ENCODE results near the gene PPP1R10. TPM values are rescaled to one million over a fixed set of nuclear protein-coding genes. Genes with fewer than 3 reads are reported as not detected.

PPP1R10 gene
- total RNA-seq, 1 donor, result 39.1 TPM

DNA sequence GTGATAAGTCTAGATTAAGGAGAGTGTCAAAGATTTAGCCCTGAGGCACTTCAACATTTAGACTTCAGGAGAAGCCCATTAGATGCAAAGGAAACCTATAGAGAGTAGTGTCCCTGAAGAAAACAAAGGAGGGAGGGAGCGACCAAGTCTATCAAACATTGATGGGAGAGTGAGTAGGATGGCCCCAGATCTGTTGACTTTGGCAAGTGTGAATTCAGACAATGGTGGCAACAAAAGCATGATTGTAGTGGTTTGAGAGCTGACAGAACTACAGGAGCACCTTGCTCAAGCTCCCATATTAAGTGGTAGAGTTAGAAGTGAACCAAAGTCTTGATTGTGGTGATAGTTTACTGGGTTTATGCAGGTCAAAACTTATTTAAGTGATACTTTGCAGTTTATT is 46.8 kb downstream of the PPP1R10 start:
- no peak for DNase-seq (ENCODE audit: low read depth)
- TF ChIP-seq, protein P1, sequence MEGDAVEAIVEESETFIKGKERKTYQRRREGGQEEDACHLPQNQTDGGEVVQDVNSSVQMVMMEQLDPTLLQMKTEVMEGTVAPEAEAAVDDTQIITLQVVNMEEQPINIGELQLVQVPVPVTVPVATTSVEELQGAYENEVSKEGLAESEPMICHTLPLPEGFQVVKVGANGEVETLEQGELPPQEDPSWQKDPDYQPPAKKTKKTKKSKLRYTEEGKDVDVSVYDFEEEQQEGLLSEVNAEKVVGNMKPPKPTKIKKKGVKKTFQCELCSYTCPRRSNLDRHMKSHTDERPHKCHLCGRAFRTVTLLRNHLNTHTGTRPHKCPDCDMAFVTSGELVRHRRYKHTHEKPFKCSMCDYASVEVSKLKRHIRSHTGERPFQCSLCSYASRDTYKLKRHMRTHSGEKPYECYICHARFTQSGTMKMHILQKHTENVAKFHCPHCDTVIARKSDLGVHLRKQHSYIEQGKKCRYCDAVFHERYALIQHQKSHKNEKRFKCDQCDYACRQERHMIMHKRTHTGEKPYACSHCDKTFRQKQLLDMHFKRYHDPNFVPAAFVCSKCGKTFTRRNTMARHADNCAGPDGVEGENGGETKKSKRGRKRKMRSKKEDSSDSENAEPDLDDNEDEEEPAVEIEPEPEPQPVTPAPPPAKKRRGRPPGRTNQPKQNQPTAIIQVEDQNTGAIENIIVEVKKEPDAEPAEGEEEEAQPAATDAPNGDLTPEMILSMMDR (IDR thresholded peaks at IDR 0.05; ENCODE audit: insufficient read depth, low read length), result no peak
- peak overlapping the region; percentile 98 for H3K4me3 ChIP-seq (ENCODE audit: low read depth, low read length)

DNA sequence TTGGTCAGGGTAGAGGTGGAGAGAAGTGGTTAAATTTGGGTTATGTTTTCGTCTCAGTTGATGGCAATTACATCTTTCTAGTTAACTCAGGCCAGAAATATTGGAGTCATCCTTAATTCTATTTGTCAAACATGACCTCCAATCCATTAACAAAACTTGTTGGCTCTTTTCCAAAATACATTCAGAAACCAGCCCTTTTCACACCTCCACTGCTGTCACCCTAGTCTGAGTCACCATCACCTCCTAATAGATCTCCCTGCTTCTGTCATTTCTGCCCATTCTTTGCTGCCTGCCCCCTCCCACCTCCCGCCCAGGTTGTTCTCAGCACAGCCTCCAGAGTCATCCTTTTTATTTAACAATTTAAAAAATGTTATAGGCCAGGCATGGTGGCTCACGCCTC is 48.8 kb downstream of the PPP1R10 start:
- TF ChIP-seq, protein P1 (IDR thresholded peaks at IDR 0.05; ENCODE audit: insufficient read depth, low read length), result no peak
- H3K4me3 ChIP-seq (ENCODE audit: low read depth, low read length), result no peak overlapping the region
- no peak for DNase-seq (ENCODE audit: low read depth)

DNA sequence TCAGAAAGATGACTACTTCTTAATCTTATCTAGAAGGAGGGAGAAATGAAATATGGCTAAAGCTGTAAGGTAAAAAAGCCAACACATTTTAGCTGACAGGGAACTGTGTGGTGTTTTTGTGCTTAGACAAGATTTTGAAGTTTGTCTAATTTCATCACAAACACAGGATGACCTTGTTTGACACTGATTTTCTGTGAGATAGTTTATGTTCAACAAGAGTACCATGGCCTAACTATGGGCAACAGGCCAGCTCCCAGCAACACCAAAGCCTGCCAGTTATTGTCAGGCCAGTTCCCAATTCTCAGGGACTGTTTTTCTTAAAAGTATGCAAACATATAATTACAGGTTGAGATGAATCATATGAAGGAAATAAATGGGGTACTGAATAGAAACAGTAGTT is 51.3 kb downstream of the PPP1R10 start:
- TF ChIP-seq, protein P1 (IDR thresholded peaks at IDR 0.05; ENCODE audit: insufficient read depth, low read length), result no peak
- DNase-seq (ENCODE audit: low read depth), result no peak
- H3K4me3 ChIP-seq (ENCODE audit: low read depth, low read length), result no peak overlapping the region

DNA sequence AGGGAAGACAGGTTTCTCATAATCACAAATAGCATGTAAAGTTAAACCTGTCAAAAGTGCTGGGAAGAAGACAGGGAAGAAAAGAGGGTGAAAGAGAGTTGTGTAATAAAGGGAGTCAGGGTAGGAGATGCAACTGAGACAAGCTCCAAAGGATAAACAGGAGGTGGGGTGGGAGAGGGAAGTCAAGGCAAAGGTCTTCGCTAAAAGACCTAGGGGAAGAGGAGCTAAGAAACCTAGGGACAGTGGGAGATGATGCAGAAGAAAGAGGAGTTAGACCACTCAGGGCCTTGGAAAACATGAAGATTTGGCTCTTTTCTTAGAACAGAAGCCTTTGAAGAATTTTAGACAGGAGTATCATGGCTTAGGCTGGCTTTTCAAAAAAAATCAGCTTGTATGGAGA is 52.9 kb downstream of the PPP1R10 start:
- TF ChIP-seq, protein P1 (IDR thresholded peaks at IDR 0.05; ENCODE audit: insufficient read depth, low read length), result no peak
- no peak for DNase-seq (ENCODE audit: low read depth)
- H3K4me3 ChIP-seq (ENCODE audit: low read depth, low read length), result no peak overlapping the region

DNA sequence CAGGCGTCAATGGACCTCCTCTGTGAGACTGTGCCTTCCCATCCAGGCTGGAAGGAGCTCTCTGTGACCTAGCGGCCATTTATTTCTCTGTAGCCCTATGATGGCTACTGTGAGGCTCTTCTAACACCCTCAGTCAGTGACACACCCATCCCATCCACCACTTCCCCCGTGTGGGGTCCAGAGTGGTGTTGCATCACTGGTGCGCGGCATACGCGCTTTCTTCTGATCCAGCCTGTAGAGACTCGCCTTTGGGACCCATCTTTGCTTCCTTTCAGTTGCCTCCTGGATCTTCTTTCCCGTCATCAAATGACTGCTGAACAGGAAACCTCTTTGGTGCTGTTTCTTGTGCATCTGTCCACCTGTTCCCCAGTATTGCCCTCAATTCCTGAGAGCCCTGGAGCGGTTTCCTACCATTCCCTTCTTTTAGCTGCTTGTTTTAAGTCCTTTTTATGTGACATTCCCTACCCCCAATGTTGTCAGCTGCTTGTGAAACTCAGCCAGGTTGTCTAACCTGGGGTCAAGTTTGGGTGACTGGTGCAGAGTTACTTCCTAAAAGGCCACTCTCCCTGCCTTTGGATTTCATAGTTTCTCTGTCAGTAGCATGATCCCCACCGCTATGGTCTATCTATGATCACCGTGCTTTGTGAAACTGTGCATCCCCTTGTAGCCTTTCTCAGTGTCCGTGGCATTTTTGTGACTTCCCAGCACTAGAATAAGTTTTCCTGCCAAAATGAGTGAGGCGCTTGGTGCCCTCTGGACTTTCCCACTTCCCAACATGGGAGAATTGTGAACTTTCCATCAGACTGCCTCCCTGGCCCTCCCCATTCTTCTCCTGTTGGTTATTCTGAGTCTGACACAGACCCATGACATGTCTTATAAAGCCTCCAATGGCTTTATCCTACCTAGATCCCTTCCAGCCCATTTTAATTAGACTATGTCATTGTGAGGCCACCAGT is 54.3 kb downstream of the PPP1R10 start:
- TF ChIP-seq, protein P1 (IDR thresholded peaks at IDR 0.05; ENCODE audit: insufficient read depth, low read length), result no peak
- H3K4me3 ChIP-seq (ENCODE audit: low read depth, low read length), result no peak overlapping the region
- no peak for DNase-seq (ENCODE audit: low read depth)

DNA sequence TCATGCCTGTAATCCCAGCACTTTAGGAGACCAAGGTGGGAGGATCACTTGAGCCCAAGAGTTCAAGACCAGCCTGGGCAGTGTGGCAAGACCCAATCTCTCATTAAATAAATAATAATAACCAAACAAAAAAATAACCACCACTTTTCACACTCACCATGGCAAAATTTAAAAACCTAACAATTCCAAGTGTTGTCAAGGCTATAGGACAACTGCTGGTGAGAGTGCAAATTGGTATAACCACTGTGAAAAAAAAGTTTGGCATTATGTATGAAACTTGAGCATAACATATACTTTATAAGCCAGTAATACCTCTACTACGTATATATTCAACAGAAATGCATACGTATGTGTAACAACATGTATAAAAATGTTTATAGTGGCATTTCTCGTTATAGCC is 56.1 kb downstream of the PPP1R10 start:
- TF ChIP-seq, protein P1 (IDR thresholded peaks at IDR 0.05; ENCODE audit: insufficient read depth, low read length), result no peak
- no peak overlapping the region for H3K4me3 ChIP-seq (ENCODE audit: low read depth, low read length)
- no peak for DNase-seq (ENCODE audit: low read depth)
